NOMO-1 treated with DMSO at 0.1 percent for 48 hours (cell line): ENCODE results near the gene SEC24A.
"Not testable (repeated sequence)": the region's sequence is repeated elsewhere in the genome, so short reads cannot be mapped to it uniquely, and the experiment has no call there.

Source experiments
- DNase-seq: peaks from one replicate; lab custom pipeline; 2025; ENCODE audit not compliant: unreplicated experiment; lab: John Stamatoyannopoulos, UW

Gene SEC24A

DNA sequence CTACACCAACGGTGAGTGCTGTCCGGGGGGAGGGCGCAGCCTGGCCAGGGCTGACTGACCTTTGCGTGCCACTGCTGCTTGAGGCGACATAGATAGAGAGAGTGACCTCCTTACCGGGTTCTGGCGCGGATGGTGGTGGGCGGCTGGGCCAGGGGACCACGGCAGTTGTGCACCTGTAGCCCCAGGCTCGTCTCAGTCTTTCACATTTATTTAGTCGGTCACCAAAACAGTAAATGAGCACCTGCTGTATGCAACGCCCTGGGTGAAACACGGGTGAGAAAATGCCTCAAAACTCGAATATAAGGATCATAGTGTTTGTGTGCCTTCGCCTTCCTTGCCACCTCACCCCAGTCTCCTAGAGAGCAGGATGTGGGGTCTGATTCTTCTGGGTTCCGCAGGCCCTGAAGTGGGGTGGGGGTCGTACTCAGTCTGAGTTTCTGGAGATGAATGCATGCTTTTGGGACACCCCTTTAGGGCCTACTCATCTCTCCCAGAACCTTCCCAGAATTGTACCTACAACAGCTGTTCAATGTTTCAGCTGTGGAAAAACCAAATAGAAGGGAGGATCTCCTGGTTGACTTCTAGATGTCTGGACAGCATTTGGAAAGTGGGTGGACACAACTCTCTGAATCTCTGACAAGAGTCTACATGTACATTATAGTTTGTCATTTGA is 714 bp downstream of the SEC24A start:
- no peak for DNase-seq

DNA sequence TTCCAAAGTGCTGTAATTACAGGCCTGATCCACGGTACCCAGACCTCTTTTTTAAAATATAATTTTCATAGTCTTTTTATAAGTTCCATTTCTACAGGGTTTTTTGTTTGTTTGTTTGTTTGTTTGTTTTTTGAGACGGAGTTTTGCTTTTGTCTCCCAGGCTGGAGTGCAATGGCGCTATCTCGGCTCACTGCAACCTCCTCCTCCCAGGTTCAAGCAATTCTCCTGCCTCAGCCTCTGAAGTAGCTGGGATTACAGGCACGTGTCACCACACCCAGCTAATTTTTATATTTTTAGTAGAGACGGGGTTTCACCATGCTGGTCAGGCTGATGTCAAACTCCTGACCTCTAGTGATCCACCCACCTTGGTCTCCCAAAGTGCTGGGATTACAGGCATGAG is 2.1 kb downstream of the SEC24A start:
- not testable (repeated sequence) for DNase-seq

DNA sequence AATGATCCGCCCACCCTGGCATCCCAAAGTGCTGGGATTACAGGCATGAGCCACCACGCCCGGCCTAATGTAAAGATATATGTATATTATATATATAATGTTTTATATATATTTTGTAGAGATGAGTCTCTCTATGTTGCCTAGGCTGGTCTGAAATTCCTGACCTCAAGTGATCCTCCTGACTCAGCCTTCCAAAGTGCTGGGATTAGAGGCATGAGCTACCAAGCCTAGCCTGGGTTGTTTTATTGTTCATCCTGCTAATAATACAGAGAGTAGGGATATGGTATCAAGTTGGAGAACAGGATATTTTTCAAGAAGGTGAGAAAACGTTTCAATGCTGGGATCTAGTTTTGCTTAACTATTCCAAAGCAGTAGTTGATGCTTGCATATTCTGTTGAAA is 2.9 kb downstream of the SEC24A start:
- no peak for DNase-seq

DNA sequence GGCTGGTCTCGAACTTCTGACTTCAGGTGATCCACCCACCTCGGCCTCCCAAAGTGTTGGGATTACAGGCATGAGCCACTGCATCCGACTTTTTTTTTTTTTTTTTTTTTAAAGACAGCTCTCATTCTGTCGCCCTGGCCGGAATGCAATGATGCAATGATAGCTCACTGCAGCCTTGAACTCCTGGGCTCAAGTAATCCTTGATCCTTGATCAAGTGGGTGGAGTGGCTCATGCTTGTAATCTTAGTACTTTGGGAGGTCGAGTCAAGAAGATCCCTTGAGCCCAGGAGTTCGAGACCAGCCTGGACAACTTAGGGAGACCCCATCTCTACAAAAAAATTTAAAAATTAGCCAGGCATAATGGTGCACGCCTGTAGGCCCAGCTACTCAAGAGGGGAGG is 8.1 kb downstream of the SEC24A start:
- no peak for DNase-seq

DNA sequence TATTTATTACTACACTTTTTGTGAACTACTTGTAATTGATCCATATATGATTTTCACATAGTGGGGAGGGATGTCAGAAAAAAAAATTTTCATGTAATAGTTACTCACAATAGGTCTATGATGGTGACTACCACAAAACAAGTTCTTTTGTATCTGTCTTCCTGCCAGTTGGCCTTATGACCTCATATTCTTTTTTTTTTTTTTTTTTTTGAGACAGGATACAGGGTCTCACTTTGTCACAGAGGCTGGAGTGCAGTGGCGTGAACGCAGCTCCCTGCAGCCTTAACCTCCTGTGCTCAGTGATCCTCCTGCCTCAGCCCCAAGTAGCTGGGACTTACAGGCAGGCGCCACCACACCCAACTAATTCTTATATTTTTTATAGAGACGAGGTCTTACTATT is 10.9 kb downstream of the SEC24A start:
- no peak for DNase-seq

DNA sequence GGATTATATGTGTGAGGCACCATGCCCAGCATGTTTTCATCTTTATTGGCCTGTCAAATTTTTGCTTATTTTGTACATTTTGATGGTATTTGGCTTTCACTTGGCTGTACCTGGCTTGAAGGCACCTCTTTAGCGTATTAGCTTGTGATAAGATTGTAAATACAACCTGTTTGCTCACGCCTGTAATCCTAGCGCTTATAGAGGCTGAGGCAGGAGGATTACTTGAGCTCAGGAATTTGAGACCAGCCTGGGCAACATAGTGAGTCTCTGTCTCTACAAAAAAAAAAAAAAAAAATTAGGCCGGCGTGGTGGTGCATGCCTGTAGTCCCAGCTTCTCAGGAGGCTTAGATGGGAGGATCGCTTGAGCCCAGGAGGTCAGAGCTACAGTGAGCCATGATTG is 11.3 kb downstream of the SEC24A start:
- DNase-seq: no peak

DNA sequence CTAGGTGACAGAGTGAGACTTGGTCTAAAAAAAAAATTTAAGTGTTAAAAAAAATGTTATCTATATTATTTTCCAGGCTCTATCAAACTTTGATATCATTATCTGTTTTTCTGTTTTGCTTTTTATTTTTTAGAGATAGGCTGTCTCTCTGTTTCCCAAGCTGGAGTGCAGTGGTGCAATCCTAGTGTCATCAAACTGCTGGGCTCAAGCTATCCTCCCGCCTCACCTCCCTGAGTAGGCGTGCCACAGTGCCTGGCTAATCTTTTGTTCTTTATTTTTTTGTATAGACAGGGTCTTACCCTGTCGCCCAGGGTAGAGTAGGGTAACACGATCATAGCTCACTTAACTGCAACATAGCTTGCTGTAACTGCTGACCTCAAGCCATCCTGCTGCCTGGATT is 14.4 kb downstream of the SEC24A start:
- no peak for DNase-seq

DNA sequence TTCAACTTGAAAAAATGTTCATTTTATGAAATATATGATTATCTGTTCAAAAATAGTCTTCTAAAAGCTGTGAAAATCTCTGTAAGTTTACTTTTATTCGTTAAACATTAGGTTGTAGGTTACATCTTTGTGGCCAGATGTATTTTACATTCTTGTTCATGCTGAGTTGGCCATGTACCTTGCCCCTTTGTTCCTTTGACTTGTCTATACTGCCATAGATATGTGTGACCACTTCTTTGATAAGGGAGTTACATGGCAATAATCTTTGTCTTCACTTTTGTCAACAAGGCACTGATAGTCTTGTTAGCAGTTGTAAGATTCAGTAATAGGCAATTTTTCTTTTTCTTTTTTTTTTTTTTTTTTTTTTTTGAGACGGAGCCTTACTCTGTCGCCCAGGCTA is 15.9 kb downstream of the SEC24A start:
- no peak for DNase-seq

DNA sequence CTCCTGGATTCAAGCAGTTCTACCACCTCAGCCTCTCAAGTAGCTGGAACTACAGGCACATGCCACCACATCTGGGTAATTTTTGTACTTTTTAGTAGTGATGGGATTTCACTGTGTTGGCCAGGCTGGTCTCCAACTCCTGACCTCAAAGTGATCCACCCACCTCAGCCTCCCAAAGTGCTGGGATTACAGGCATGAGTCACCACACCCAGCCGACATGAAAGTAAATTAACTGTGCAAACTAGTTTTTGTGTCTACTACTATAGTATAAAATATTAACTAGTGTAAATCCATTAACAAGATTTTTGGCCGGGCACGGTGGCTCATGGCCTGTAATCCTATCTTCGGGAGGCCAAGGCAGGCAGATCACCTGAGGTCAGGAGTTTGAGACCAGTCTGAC is 25.0 kb downstream of the SEC24A start:
- DNase-seq: not testable (repeated sequence)

DNA sequence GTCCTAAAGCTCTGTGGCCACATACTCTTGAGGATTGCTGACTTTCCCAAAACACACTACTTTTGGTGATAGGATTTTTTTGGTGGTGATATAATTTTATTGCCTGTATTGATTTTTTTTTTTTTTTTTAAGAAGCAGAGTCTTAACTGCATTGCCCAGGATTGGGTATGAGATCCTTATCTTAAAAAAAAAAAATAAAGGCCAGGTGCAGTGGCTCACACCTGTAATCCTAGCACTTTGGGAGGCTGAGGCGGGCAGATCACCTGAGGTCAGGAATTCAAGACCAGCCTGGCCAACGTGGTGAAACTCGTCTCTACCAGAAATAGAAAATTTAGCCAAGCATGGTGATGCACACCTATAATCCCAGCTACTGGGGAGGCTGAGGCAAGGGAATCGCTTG is 28.8 kb downstream of the SEC24A start:
- DNase-seq: not testable (repeated sequence)

DNA sequence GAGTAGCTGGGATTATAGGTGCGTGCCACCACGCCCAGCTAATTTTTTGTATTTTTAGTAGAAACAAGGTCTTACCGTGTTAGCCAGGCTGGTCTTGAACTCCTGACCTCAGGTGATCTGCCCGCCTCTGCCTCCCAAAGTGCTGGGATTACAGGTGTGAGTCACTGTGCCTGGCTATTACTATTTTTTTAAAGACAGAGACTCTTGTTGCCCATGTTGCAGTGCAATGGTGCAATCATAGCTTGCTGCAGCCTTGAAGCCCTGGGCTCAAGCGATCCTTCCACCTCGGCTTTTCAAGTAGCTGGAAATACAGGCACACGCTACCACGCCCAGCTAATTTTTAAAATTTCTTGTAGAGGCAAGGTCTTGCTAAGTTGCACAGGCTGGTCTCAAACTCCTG is 41.6 kb downstream of the SEC24A start:
- not testable (repeated sequence) for DNase-seq

DNA sequence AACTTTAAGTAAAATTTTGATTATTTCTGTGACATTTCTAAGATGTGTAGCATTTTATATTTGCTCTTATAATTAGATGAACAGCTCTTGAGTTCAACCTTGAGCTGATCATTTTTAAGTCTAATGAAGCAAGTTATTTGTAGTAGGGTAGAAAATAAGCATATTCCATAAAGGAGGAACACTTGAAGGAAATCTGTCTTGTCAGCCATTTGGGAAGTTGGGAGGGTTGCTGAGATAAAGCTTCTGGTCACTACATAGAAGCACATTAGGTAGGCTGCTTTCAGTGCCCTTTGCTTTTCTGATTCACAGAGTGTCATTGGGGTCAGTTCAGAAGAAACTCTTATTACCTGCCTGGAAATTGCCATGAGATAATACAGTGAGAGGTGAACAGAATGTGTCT is 44.1 kb downstream of the SEC24A start:
- no peak for DNase-seq

DNA sequence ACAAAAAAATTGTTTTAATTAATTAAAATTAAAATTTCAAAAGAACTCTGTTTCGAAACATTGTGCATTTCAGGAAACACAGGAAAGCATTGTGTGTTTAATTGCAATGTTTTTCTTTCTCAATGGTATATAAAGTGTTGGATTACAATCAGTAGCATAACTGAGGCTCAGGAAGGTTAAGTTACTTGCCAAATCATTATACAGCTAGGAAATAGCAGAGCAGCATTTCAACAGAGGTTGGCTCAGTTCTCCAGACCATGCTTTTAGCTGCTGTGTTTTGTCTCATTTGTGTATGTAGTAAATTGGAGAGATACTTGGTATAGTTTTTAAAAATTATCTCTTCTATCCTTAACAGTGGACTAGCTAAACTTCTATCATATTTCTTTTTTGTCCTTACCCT is 59.7 kb downstream of the SEC24A start:
- DNase-seq: no peak

DNA sequence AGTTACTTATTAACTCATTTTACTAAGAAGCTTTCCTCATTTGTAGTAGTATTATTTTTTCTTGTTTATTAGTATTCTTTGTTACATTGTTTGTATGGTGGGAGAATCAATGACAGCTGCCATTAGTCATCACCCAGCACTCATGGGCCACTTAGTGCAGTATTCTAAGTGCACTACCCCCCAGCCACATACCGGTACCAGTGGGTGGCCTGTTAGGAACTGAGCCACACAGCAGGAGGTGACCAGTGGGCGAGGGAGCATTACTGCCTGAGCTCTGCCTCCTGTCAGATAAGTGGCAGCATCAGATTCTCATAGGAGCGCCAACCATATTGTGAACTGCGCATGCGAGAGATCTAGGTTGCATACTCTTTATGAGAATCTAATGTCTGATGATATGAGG is 65.5 kb downstream of the SEC24A start:
- DNase-seq: no peak

DNA sequence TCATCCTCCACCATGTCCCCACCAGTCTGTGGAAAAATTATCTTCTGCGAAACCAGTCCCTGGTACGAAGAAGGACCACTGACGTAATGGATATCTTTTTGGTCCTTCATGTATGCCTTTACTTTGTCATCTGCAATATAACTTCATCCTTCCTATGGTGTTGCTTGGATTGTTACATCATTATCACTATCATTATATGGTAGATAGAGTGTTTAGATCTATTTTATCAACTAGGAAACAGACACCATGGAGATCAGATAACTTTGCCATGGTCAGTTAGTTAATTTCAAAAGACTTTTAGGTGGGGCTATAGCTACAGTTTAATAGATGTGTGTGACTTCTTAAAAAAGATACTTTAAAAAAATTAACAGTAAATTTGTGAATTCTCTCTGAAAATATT is 66.0 kb downstream of the SEC24A start:
- DNase-seq: no peak

DNA sequence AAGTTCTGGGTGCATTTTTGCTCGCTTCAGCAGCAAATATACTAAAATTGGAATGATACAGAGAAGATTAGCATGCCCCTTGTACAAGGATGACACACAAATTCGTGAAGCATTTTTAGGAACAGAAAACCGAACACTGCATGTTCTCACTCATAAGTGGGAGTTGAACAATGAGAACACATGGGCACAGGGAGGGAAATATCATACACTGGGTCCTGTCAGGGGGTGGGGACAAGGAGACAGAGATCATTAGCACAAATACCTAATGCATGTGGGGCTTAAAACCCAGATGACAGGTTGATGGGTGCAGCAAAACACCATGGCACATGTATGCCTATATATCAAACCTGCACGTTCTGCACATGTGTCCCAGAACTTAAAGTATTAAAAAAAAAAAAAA is 66.9 kb downstream of the SEC24A start:
- DNase-seq: not testable (repeated sequence)

DNA sequence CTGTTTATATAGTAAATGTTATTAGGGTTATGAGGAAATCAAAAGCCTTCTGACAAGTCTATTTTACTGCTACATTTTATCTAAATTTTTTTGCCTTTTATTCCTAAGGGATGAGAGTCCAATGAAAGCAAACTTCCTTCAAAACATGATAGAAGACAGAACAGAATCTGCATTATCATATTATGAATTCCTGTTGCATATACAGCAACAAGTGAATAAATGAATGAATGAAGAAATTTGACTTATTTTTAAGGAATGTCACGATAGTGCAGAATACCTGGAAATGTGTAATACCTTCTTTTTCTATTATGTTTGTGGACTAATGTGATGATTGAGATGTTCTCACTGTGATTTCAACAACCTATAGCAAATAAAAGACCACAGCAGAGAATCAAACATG is 76.3 kb downstream of the SEC24A start:
- no peak for DNase-seq

DNA sequence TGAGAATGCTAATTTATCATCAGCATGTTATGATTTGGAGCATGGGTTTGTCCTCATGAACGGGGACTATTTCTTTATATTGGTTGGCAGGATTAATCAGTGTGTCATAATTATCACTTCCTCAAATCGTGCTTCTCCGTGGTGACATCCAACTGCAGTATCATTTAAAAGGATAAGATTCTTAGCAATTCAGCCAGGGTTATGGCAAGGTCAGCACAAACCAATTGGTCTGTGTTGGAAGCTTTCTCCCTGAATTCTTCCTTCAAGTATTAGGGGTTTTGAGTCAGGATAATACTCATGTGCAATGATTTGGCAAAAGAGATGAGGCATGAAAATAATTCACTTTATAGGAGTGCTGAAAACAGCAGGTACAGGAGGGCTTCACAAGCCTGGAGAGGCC is 84.2 kb downstream of the SEC24A start:
- peak; percentile 67 for DNase-seq

DNA sequence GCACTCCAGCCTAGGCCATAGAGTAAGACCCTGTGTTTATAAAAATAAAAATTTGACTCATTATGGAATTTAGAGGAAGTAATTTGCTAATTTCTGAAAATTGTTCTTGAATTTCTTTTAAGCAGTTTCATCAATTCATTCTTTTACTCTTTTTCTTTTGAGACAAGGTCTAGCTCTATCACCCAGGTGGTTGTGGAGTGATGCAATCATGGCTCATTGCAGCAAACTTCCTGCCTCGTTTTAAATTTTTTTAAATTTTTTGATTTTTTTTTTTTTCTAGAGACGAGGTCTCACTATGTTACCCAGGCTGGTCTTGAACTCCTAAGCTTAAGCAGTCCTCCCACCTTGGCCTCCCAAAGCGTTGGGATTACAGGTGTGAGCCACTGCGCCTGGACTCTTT is 86.7 kb downstream of the SEC24A start:
- DNase-seq: peak; percentile 25

DNA sequence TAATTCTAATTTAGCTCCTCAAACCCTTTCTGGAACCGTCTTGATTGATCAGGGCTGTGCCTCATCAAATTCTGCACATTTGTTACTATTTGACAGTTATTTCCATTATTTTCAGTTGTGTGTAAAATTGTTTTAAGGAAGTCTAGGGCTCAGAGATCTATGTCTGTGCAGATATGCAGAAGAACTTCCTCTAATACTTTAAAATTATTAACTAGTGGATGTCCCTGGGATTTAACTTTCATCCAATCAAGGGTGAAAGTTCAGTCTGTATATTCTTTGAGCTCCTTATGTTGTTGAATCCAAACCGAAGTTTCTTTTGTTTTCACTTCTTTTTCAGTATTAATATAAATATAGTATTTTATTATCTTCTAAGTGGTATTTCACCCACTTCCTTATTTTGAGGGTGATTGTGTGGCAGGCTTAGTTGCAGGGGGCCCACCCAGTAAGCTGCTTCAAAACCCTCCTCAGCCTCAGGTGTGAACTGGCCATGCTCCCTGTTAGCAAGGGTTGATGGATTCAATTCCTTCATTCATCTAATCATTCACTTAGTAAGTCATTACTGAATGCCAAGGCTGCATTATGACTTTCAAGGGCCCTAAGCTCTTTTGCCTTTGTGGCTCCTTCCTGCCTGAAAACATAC is 87.7 kb downstream of the SEC24A start:
- peak; percentile 47 for DNase-seq

DNA sequence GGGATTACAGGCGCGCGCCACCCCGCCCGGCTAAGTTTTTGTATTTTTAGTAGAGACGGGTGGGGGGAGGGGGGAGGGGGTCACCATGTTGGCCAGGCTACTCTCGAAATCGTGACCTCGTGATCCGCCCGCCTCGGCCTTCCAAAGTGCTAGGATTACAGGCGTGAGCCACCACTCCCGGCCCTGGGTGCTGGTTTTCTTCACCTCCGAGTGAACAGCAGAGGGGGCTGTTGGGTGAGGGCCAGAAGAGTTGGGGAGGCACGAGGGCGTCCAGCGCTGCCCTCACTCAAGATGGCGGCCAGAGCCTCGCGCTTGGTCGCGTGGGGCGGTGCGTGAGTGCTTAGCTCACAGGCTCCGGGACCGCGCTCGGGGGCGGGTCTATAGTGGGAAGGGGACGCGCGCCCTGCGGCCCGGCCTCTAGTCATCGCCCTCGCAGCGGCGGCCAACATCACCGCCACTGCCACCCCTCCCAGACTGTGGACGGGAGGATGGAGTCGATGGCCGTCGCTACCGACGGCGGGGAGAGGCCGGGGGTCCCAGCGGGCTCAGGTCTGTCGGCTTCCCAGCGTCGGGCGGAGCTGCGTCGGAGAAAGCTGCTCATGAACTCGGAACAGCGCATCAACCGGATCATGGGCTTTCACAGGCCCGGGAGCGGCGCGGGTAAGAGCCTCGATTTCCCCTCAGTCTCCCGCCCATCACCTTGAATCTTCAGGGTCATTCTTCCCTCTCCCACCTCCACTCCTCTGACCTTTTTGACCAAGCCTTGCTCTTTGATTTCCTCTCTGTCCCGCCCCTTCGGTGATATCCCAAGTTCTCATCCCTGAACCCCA is 89.8 kb downstream of the SEC24A start, which contains the start of gene CAMLG:
Gene CAMLG, plus strand, starts transcription at position 416 of the 830 bp plus-strand sequence. Its CDS starts 73 bp downstream, at position 489.
- peak; percentile 95 for DNase-seq
